ENCODE measurements around the gene RERE. TPM values are rescaled to one million over a fixed set of nuclear protein-coding genes. Genes with fewer than 3 reads are reported as not detected.

The RERE gene
- total RNA-seq, 2 donors from 2014 or later: 96.0 to 105 TPM

DNA sequence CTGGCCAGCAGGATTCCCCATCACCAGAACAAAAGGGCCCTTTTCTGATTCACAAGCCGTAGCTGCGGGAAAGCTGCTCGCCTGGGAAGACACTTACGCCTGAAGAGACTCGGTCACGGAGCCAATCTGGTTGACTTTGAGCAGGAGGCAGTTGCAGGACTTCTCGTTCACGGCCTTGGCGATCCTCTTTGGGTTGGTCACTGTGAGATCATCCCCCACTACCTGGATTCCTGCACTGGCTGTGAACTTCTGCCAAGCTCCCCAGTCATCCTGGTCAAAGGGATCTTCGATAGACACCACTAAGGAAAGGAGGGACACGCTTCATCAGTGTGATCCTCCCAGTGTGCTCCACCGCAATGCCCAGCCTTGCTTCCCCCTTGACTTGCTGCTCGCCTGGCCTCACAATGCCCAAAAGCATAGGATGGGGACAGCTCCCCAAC is 46.4 kb upstream of the RERE start:
- Histone ChIP-seq H3K9ac (ENCODE audit: low read depth in 2 of 2, low read length in 2 of 2) (no peak overlapping the region), H3K4me1 (no peaks in the 10 kb centered on the region), H3K27ac (no peak overlapping the region), H3K36me3 (peaks cover 71% of the 10 kb centered on the region), H3K27me3 (no peaks in the 10 kb centered on the region), H3K4me3 (no peak overlapping the region), H3K9me3 (no peaks in the 10 kb centered on the region)
- no peak for DNase-seq
- TF ChIP-seq, protein P1, sequence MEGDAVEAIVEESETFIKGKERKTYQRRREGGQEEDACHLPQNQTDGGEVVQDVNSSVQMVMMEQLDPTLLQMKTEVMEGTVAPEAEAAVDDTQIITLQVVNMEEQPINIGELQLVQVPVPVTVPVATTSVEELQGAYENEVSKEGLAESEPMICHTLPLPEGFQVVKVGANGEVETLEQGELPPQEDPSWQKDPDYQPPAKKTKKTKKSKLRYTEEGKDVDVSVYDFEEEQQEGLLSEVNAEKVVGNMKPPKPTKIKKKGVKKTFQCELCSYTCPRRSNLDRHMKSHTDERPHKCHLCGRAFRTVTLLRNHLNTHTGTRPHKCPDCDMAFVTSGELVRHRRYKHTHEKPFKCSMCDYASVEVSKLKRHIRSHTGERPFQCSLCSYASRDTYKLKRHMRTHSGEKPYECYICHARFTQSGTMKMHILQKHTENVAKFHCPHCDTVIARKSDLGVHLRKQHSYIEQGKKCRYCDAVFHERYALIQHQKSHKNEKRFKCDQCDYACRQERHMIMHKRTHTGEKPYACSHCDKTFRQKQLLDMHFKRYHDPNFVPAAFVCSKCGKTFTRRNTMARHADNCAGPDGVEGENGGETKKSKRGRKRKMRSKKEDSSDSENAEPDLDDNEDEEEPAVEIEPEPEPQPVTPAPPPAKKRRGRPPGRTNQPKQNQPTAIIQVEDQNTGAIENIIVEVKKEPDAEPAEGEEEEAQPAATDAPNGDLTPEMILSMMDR (IDR thresholded peaks at IDR 0.05): no peak
- intact Hi-C loops (cut with DNase I): no loop called here

DNA sequence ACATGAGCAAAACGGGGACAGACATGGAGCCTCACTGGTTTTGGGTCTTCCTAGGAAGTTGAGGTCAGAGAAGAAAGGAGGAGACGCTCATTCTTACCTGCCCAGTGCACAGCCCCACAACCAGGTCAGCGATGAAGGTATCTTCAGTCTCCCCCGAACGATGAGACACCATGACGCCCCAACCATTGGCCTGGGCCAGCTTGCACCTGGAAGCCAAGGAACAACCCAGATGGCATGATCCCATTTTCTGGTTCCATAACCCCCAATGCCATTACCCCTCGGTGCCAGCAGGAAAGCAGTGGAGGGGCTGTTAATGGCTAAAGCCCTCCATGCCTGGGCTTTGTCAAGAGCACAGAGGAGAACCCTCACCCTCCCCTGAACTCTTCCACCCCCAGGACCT is 45.7 kb upstream of the RERE start:
- no peak for DNase-seq
- H3K27me3 ChIP-seq: no peaks in the 10 kb centered on the region
- intact Hi-C loops (cut with DNase I): no loop called here
- no peak overlapping the region for H3K4me3 ChIP-seq
- H3K4me1 ChIP-seq: no peaks in the 10 kb centered on the region
- no peak overlapping the region for H3K9ac ChIP-seq (ENCODE audit: low read depth in 2 of 2, low read length in 2 of 2)
- H3K36me3 ChIP-seq: peaks cover 71% of the 10 kb centered on the region
- no peaks in the 10 kb centered on the region for H3K9me3 ChIP-seq
- TF ChIP-seq, protein P1 (IDR thresholded peaks at IDR 0.05): no peak
- H3K27ac ChIP-seq: no peak overlapping the region

DNA sequence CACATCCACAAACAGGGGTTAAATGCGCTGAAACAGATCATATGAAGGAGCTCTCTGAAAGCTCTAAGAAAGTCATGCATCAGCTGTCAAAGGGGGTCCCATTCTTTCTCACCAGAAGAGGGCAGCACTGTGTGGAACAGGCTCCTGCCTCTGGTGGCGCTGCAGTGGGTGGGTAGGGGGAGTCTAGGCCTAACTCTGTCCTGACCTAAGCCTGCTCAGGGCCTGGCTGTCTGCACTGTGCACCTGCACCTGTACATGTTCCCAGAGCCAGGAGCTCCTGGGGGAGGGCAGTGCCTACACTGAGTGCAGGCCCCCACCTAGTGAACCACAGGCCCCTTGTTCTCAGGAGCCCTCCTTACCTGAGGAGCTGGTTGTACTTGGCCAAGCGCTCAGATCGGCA is 45.1 kb upstream of the RERE start:
- Histone ChIP-seq H3K36me3 (peaks cover 67% of the 10 kb centered on the region), H3K27ac (no peak overlapping the region), H3K27me3 (no peaks in the 10 kb centered on the region), H3K9me3 (no peaks in the 10 kb centered on the region), H3K9ac (ENCODE audit: low read depth in 2 of 2, low read length in 2 of 2) (no peak overlapping the region), H3K4me3 (no peak overlapping the region), H3K4me1 (no peaks in the 10 kb centered on the region)
- intact Hi-C loops (cut with DNase I): no loop called here
- TF ChIP-seq, protein P1 (IDR thresholded peaks at IDR 0.05): peak; percentile 24
- no peak for DNase-seq

DNA sequence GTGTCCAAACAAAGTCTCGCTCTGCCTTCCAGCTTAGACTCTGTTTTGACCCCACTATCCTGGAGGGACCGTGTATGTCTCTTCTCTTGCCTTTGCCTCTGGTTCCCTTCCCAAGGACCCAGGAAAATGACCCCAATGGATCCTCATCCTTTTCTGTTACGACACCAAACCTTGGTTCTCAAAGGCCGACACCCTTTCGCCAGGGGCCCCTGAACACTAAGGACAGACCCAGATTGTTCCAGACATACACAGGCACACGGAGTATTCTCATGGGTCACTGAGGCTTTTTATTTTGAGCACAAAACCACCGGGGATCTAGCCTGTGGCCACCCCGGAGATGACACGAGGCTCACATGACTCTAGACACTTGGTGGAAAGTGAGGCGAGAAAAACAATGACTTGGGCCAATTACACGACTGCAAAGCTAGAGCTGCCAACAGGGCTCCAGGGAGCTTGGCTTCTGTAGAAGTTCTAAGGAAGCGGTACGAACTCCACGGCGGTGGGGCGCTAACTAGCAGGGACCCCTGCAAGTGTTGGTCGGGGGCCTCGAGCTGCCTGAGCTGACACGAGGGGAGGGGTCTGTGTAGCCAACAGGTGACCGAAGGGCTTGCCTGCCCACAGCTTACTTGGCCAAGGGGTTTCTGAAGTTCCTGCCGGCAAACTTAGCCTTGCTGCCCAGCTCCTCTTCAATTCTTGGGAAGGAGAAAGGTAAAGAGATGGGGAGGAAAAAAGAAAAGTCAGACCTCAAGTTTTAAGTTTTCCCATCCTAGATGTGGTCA is 43.5 kb upstream of the RERE start:
- Histone ChIP-seq H3K4me3 (no peak overlapping the region), H3K9me3 (no peaks in the 10 kb centered on the region), H3K27me3 (no peaks in the 10 kb centered on the region), H3K9ac (ENCODE audit: low read depth in 2 of 2, low read length in 2 of 2) (no peak overlapping the region), H3K4me1 (no peaks in the 10 kb centered on the region), H3K27ac (no peak overlapping the region), H3K36me3 (peaks cover 52% of the 10 kb centered on the region)
- DNase-seq: no peak
- TF ChIP-seq, protein P1 (IDR thresholded peaks at IDR 0.05): no peak
- intact Hi-C loops (cut with DNase I): no loop called here

DNA sequence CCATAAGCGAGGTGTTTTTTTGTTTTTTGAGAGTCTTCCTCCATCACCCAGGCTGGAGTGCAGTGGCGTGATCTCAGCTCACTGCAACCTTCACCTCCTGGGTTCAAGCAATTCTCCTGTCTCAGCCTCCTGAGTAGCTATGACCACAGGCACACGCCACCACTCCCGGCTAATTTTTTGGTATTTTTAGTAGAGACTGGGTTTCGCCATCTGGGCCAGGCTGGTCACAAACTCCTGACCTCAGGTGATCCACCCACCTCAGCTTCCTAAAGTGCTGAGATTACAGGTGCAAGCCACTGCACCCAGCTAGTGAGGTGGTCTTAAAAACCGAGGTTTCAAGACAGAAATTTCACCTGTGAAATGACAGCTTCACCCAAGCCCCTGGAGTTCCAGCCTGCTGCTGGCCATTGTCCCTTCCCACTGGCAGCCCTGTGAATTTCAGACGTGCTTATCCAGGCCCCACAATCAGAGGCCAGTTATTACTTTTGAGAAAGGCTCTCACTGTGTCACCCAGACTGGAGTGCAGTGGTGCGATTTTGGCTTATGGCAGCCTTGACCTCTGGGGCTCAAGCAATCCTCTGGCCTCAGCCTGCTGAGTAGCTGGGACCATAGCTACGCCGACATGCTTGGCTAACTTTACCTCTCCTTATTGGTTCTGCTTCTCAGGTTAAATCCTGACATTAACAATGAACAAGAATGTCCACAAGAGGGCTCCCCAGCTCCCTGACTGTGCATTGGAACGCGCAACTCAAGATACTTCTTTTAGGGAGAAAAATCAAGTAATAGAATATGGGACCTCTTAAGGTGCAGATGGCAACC is 41.7 kb upstream of the RERE start:
- no peaks in the 10 kb centered on the region for H3K27me3 ChIP-seq
- no peak overlapping the region for H3K4me3 ChIP-seq
- DNase-seq: peak; percentile 54
- H3K4me1 ChIP-seq: no peaks in the 10 kb centered on the region
- no peak overlapping the region for H3K9ac ChIP-seq (ENCODE audit: low read depth in 2 of 2, low read length in 2 of 2)
- intact Hi-C loops (cut with DNase I): no loop called here
- TF ChIP-seq, protein P1 (IDR thresholded peaks at IDR 0.05): peak; percentile 26
- peaks cover 34% of the 10 kb centered on the region for H3K36me3 ChIP-seq
- no peak overlapping the region for H3K27ac ChIP-seq
- H3K9me3 ChIP-seq: no peaks in the 10 kb centered on the region
